Stimulated activated CD4-positive, alpha-beta T cell treated with anti-CD3 and anti-CD28 coated beads, Interleukin-4, amount 100 ng/mL, for 4 hours (primary cell): ENCODE results near the gene SPDYE1.
A peak's percentile ranks its signal among the peaks of the same experiment; 100 is the strongest.
"Not testable (repeated sequence)": the region's sequence is repeated elsewhere in the genome, so short reads cannot be mapped to it uniquely, and the experiment has no call there.

Source experiments
- DNase-seq, 2 experiments: peaks; one replicate each; pipeline ENCODE4 v3.0.0-alpha.2; 2020

The SPDYE1 gene

DNA sequence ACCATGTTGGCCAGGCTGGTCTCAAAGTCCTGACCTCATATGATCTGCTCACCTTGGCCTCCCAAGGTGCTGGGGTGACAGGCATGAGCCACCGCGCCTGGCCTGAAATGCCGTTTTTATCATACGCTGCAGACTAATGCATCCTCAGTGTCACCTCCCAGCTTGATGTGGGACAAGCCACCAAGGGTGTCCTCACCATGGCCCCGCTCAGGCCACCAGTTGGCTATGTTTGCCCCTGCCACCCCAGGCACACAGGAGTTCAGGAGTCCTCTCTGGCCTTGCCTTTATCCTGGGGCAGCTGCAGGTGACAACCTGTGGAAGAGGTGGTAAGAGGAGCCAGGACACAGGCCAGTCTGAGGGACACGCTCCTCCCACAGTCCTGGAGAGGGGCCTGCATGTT lies 3.0 kb upstream of the SPDYE1 start:
- not testable (repeated sequence) for DNase-seq

- DNase-seq, result not testable (repeated sequence)
Observed at GRCh38 chr7:44012081-44012480, 14.4 kb downstream of the SPDYE1 start.

- DNase-seq, result not testable (repeated sequence)
Observed at GRCh38 chr7:44015090-44015489, 17.4 kb downstream of the SPDYE1 start.

- peak; percentile 99 for DNase-seq
Observed at GRCh38 chr7:44018857-44019807, 21.4 kb downstream of the SPDYE1 start.

- not testable (repeated sequence) for DNase-seq
Observed at GRCh38 chr7:44019825-44020224, 22.1 kb downstream of the SPDYE1 start.

DNA sequence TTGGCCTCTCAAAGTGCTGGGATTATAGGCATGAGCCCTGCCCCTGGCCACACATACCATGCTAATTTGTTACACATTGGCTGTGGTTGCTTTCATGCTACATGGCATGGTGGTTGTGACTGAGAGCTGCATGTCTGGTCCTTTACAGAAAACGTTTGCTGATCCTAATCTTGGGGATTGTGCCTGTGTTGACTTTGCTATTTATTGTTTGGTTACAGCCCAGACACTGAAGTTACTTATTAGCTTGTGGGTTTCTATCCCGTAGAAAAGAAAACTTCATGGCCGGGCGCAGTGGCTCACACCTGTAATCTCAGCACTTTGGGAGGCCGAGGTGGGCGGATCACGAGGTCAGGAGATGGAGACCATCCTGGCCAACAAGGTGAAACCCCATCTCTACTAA lies 24.4 kb downstream of the SPDYE1 start:
- DNase-seq, result not testable (repeated sequence)

DNA sequence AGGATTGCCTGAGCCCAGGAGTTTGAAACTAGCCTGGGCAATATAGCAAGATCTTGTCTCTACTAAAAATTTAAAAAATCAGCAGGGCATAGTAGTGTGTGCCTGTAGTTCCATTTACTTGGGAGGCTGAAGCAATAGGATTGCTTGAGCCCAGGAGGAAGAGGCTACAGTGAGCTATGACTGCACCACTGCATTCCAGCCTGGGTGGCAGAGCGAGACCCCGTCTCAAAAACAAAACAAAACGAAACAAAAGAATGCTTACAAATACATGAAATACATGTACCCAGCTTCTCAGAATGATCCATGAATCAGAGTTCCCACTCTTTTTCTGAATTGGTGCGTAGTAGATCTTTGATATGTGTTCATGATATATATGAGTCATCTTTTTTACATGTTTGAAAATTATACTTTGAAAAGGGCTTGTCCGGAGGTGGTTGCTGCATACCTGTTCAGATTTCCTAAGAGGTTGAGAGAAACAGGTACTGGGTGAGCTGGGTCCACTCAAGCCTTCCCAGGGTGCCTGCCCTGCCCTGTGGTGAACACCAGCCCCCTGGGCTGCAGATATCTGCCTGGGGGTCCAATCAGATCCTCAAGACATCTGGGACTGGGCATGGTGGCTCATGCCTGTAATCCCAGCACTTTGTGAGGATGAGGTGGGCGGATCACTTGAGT lies 25.2 kb downstream of the SPDYE1 start:
- DNase-seq, result not testable (repeated sequence)

DNA sequence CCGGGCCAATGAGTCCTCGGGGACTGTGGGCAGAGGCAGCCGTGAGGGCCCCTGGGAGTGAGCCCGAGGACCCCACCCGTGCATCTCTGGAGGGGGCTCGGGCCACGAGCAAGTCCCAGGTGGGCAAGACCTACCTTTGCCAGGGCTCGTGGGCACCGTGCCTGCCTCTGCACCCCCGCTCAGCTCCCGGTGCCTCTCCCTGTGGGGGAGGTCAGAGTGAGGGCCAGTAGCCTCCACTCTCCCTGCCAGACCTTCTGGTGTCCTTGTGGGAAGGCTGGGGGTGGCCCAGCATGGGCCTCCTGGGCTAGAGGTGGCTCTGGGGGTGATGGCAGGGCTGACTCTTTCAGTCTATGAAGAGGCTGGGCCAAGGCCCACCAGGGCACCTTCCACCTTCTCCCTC lies 31.7 kb downstream of the SPDYE1 start:
- not testable (repeated sequence) for DNase-seq

DNA sequence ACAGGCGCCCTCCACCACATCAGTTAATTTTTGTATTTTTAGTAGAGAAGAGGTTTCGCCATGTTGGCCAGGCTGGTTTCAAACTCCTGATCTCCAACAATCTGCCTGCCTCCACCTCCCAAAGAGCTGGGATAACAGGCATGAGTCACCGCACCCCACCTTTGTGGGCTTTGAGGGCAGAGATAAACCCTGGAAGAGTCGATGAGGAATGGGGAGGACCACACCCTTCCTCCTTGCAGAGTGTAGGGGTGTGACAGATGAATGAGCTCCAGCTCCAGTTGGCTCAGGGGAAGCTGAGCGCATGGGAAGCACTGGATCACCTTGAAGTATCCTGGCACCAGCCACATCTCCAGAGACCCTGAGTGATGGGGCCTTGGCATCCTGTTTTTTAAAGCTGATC lies 32.3 kb downstream of the SPDYE1 start:
- DNase-seq, result not testable (repeated sequence)

GRCh38 chr7:44031319-44031718 lies 33.6 kb downstream of the SPDYE1 start:
- not testable (repeated sequence) for DNase-seq

- not testable (repeated sequence) for DNase-seq
Observed at GRCh38 chr7:44032031-44032430, 34.3 kb downstream of the SPDYE1 start.

- DNase-seq, result not testable (repeated sequence)
Observed at GRCh38 chr7:44033971-44034844, 36.5 kb downstream of the SPDYE1 start.

DNA sequence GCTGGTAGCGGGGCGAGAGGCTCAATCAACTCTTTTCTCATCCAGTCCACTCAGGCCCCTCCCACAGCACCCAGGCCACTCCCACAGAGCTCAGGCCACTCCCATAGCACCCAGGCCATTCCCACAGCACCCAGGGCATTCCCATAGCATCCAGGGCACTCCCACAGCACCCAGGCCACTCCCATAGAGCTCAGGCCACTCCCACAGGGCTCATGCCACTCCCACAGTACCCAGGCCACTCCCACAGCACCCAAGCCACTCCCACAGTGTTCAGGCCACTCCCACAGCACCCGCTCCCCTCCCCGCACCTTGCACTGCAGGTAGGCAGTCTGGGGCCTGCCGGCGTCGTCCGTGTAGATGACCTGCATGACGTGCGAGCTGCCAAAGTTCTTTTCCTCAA lies 38.7 kb downstream of the SPDYE1 start:
- DNase-seq, result not testable (repeated sequence)

- DNase-seq, result not testable (repeated sequence)
Observed at GRCh38 chr7:44037951-44038350, 40.3 kb downstream of the SPDYE1 start.

GRCh38 chr7:44038553-44038952 lies 40.9 kb downstream of the SPDYE1 start:
- DNase-seq, result not testable (repeated sequence)

DNA sequence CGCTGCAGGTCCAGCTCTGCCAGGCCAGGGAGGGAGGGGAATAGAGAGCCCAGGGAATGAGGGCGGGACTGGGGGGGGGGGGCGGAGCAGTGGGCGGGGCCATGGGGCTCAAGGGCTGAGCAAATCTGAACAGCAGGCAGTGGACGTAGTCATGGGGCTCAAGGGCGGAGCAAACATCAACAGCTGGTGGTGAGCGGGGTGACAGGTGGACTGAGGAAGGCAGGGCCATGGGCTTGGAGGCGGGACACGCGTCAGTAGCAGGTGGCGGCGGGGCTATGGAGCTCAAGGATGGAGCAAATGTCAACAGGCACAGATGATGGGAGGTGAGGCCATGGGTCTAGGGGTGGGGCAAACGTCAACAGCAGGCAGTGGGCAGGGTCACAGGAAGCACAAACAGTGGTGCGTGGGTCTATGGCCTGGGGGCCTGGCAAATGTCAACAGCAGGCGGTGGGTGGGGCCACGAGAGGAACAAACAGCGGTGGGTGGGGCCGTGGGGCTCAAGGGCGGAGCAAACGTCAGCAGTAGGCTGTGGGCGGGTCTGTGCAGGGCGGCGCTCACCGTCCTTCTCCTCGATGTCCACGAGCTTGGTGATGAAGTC lies 41.4 kb downstream of the SPDYE1 start:
- peak; percentile 61 to 73 for DNase-seq

DNA sequence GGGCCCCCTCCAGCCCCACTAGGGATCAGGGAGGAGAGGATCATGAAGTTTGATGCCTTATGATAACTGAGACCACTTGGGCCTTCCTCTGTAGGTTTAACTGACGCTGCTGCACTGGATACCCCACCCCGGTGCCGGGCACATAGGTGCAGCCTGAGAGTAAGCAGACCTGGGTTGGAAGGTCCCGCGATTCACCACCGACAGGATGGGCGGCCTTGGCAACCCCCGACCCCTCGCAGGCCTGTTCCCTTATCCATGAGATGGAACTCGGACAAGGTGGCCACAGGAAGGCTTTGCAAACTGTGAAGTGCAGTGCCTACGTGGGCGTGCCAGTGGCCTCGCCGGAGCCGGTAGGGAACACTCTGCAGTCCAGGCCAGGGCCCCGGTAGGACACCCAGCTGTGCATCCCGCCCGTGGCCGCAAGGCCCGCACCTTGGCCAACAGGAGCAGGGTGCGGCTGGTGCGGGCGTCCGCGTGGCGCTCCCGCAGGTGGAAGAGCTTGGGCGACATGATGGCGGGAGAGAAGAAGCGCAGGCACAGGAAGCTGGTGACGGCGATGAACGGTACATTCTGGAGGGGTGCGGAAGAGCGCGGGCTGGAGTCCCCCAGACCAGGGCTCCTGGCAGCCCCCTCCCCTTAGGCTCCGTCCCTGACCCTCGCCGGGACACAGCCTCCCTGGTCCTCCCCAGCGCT lies 42.2 kb downstream of the SPDYE1 start:
- DNase-seq, result not testable (repeated sequence)

- DNase-seq, result peak; percentile 57 to 68
Observed at GRCh38 chr7:44040493-44040891, 42.8 kb downstream of the SPDYE1 start.

DNA sequence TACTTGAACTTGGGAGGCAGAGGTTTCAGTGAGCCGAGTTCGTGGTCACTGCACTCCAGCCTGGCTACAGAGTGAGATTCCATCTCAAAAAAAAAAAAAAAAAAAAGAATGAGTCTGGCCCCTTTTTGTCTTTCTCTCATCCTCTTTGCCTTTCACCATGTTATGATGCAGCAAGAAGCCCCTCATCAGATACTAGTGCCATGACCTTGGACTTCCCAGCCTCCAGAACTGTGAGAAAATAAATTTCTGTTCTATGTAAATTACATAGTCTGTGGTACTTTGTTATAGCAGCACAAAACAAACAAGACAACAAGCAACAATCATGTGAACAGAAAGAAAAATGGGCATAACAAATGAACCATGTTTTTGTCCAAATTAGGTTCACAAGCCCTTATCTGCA lies 44.5 kb downstream of the SPDYE1 start:
- DNase-seq, result no peak

GRCh38 chr7:44043902-44044301 lies 46.2 kb downstream of the SPDYE1 start:
- DNase-seq, result no peak

GRCh38 chr7:44044315-44045225 lies 46.9 kb downstream of the SPDYE1 start, which contains the start of gene DBNL:
Gene DBNL (plus strand): TSS chr7:44044702. CDS start chr7:44044738, 36 bp downstream.
- DNase-seq, result peak; percentile 84 to 89
